ENCODE data around the gene KCNMA1.

The KCNMA1 gene

GRCh38 chr10:77419979-77420378 lies 217.6 kb downstream of the KCNMA1 start:
- Histone ChIP-seq H3K4me1 (no peaks in the 10 kb centered on the region), H3K27ac (no peak overlapping the region), H3K27me3 (ENCODE audit: control insufficient read depth, insufficient read depth, low read length) (no peaks in the 10 kb centered on the region), H3K9ac (no peak overlapping the region), H2AFZ (no peak overlapping the region), H3K36me3 (ENCODE audit: control insufficient read depth, insufficient read depth, low read length) (no peaks in the 10 kb centered on the region), H3K79me2 (no peaks in the 10 kb centered on the region), H3K4me3 (ENCODE audit: low read depth, low read length) (no peak overlapping the region), H3K4me2 (ENCODE audit: low read length) (no peak overlapping the region), H3K9me3 (ENCODE audit: control insufficient read depth, low read length) (no peaks in the 10 kb centered on the region)
- no peak for TF ChIP-seq CTCF (IDR thresholded peaks at IDR 0.05)

- H3K27ac ChIP-seq: no peak overlapping the region
Observed at GRCh38 chr10:77419056-77419455, 218.6 kb downstream of the KCNMA1 start.

GRCh38 chr10:77417806-77418640 lies 219.6 kb downstream of the KCNMA1 start:
- H3K79me2 ChIP-seq: no peaks in the 10 kb centered on the region
- no peak for TF ChIP-seq CTCF (IDR thresholded peaks at IDR 0.05)
- H2AFZ ChIP-seq: no peak overlapping the region
- no peak overlapping the region for H3K9ac ChIP-seq
- H3K4me2 ChIP-seq (ENCODE audit: low read length): no peak overlapping the region
- H3K4me1 ChIP-seq: no peaks in the 10 kb centered on the region
- H3K27me3 ChIP-seq (ENCODE audit: control insufficient read depth, insufficient read depth, low read length): no peaks in the 10 kb centered on the region
- no peaks in the 10 kb centered on the region for H3K9me3 ChIP-seq (ENCODE audit: control insufficient read depth, low read length)
- no peaks in the 10 kb centered on the region for H3K36me3 ChIP-seq (ENCODE audit: control insufficient read depth, insufficient read depth, low read length)
- no peak overlapping the region for H3K27ac ChIP-seq
- H3K4me3 ChIP-seq (ENCODE audit: low read depth, low read length): no peak overlapping the region

More at GRCh38 chr10:77419056-77419455, 218.6 kb downstream of the KCNMA1 start:
- H3K4me1 ChIP-seq: no peaks in the 10 kb centered on the region
- no peaks in the 10 kb centered on the region for H3K79me2 ChIP-seq
- H3K4me2 ChIP-seq (ENCODE audit: low read length): no peak overlapping the region
- H3K4me3 ChIP-seq (ENCODE audit: low read depth, low read length): no peak overlapping the region
- TF ChIP-seq CTCF (IDR thresholded peaks at IDR 0.05): no peak
- no peaks in the 10 kb centered on the region for H3K9me3 ChIP-seq (ENCODE audit: control insufficient read depth, low read length)
- H3K27me3 ChIP-seq (ENCODE audit: control insufficient read depth, insufficient read depth, low read length): no peaks in the 10 kb centered on the region
- H2AFZ ChIP-seq: no peak overlapping the region
- H3K9ac ChIP-seq: no peak overlapping the region
- H3K36me3 ChIP-seq (ENCODE audit: control insufficient read depth, insufficient read depth, low read length): no peaks in the 10 kb centered on the region

GRCh38 chr10:77417359-77417758 lies 220.2 kb downstream of the KCNMA1 start:
- Histone ChIP-seq H3K36me3 (ENCODE audit: control insufficient read depth, insufficient read depth, low read length) (no peaks in the 10 kb centered on the region), H3K27ac (no peak overlapping the region), H3K4me3 (ENCODE audit: low read depth, low read length) (no peak overlapping the region), H2AFZ (no peak overlapping the region), H3K9ac (no peak overlapping the region), H3K4me1 (no peaks in the 10 kb centered on the region), H3K27me3 (ENCODE audit: control insufficient read depth, insufficient read depth, low read length) (no peaks in the 10 kb centered on the region), H3K9me3 (ENCODE audit: control insufficient read depth, low read length) (no peaks in the 10 kb centered on the region), H3K4me2 (ENCODE audit: low read length) (no peak overlapping the region), H3K79me2 (no peaks in the 10 kb centered on the region)
- no peak for TF ChIP-seq CTCF (IDR thresholded peaks at IDR 0.05)

Measured in parathyroid adenoma (tissue), 2 donors.